HG02885 (cell line): ENCODE results near the gene NCK1.
"Not testable (repeated sequence)": the region's sequence is repeated elsewhere in the genome, so short reads cannot be mapped to it uniquely, and the experiment has no call there.

Experiments
- ATAC-seq: cut with Tn5 transposase; IDR thresholded peaks from one replicate; pipeline ENCODE4 v1.9.1; 2021; ENCODE audit warnings: mild to moderate bottlenecking; ENCODE audit not compliant: unreplicated experiment, poor library complexity

Gene NCK1

DNA sequence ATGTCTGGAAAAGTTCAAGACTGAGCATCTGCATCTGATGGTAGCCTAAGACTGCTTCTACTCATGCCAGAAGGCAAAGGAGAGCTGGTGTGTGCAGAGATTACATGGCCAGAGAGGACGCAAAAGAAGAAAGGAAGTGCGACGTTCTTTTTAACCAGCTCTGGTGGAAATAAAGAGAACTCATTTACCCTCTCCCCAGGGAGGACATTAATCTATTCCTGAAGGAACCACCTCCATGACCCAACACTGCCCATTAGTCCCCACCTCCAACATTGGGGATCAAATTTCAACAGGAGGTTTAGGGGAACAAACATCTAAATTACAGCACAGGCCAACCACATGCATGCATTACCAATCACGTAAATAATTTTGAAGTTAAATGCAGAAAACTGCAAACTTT, 1.5 kb upstream of the NCK1 start:
- ATAC-seq = no peak

DNA sequence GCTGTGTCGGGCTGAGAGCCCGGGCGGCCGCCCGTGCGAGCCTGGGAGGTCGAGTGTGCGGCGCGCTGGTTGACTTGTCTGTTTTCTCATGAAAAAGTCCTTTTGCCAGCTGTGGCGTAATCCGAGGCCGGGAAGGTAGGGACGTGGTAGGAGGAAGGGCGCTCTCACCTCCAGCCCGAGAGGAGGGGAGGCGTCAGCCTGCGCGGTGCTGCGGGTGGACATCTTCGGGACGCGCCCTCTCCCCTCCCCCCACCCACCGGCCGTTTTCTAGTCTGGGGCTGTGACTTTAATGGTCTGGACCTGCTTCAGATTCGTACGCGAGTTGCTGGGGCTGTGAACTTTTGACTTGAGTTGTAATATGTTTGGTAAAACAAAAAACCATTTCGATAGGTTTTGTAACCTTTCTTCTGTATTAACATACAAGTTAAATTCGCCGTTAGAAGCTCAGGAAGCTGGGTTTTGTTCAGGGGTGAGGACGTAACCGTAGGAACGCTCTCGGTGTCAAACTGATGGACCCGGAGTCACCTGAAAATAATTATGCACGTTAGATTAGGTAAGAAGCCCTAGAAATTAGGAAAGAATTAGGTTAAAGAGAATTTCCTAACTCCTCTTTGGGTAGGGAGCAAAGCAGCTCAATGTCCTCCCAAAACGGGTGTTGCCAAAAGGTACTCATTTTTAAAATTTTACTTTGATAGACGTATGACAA, 762 bp downstream of the NCK1 start:
- peak; percentile 22 for ATAC-seq

DNA sequence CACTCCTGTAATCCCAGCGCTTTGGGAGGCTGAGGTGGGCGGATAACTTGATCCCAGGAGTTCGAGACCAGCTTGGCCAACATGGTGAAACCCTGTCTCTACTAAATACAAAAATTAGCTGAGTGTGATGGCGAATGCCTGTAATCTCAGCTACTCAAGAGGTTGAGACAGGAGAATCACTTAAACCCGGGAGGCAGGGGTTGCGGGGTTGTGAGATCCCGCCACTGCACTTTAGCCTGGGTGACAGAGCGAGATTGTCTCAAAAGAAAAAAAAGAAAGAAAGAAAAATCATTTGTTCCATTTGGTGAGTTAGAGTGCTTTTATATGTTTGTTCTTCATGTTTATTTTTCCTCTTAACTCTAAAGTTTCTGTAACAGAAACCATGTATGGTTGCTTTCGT, 7.3 kb downstream of the NCK1 start:
- no peak for ATAC-seq

DNA sequence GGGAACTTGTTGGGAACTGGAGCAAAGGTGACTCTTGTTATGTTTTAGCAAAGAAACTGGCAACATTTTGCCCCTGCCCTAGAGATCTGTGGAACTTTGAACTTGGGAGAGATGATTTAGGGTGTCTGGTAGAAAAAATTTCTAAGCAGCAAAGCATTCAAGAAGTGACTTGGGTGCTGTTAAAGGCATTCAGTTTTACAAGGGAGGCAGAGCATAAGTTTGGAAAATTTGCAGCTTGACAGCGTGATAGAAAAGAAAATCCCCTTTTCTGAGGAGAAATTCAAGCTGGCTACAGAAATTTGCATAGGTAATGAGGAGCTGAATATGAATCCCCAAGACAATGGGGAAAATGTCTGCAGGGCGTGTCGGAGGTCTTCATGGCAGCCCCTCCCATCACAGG, 10.2 kb downstream of the NCK1 start:
- not testable (repeated sequence) for ATAC-seq

DNA sequence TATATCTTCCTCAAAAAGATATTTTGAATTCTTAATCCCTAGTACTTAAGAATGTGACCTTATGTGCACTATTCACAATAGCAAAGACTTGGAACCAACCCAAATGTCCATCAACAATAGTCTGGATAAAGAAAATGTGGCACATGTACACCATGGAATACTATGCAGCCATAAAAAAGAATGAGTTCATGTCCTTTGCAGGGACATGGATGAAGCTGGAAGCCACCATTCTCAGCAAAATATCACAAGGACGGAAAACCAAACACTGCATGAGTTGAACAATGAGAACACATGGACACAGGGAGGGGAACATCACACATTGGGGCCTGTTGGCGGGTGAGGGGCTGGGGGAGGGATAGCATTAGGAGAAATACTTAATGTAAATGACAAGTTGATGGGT, 17.5 kb downstream of the NCK1 start:
- not testable (repeated sequence) for ATAC-seq

DNA sequence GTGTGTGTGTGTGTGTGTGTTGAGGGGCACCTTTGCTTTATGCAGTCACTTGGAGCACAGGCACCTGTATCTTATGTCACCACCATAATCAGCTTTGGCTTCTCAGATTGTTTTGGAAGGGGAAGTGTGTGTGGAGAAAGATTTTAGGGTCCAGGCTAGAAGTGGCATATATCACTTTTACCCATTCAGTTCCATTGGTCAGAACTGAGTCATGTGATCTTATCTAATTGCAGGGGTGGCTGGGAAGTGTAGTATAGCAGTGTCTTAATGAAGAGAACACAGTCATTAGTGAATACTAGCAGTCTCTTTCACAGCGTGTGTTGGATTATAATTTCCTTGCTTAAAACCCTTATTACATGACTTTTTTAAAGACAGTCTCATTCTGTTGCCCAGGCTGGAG, 20.6 kb downstream of the NCK1 start:
- no peak for ATAC-seq

DNA sequence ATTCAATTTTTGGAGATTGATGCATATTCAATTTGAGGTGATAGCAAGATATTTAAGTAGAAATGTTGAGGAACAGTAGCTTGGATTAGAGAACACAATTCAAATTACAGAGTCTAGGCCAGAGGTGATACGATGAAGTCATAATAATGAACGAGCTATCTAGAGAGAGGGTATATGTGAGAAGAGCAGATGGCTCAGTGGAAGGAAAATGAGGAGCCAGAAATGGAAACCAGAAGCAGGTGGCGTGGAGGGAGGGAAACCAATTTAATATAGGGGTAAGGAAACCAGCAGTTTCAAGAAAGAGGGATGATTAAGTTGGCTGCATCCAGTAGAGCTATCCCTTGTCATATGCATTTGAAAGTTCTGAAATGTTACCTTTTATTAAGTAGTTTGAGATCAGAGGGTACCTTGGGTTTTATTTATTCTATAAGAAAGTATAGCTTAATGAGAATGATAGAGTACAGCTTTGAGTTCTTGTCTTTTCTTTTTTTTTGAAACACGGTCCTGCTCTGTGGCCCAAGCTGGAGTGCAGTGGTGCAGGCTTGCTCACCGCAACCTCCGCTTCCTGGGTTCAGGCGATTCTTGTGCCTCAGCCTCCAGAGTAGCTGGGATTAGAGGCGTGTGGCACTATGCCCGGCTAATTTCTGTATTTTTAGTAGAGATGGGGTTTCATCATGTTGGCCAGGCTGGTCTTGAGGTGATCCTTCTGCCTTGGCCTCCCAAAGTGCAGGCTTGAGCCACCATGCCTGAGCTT, 22.1 kb downstream of the NCK1 start:
- no peak for ATAC-seq

DNA sequence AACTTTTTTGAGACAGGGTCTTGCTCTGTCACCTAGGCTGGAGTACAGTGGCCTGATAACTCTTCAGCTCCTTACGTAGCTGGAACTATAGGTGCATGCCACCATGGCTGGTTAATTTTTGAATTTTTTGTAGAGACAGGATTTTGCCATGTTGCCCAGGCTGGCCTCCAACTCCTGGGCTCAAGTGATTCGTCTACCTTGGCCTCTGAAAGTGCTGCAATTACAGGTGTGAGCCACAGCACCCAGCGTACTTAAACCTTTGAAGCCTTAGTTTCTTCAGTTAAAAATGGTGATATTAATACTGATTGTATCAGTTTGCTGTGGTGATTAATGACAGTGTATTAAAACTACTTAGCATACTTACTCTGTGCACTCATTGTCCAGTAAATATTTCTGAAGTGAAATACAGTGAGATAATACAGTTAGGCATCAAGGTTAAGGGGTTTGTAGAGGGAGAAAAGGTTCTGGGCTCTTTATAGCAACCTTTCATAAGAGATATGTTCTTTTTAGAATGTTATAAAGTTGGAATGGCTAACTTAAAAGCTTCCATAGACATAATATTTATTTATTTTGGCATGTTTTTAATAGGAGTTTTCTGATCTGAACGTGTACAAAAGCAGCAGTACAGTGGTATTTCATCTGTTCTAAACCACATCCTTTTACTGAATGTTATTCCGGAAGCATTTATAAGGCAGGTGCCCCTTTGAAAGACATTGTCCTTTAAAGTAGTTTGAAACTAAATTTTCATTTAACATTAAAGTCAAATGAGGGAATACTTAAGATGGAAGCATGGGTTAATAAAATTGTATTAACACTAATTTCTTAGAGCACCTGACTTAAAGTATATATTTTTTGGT, 23.6 kb downstream of the NCK1 start:
- no peak for ATAC-seq

DNA sequence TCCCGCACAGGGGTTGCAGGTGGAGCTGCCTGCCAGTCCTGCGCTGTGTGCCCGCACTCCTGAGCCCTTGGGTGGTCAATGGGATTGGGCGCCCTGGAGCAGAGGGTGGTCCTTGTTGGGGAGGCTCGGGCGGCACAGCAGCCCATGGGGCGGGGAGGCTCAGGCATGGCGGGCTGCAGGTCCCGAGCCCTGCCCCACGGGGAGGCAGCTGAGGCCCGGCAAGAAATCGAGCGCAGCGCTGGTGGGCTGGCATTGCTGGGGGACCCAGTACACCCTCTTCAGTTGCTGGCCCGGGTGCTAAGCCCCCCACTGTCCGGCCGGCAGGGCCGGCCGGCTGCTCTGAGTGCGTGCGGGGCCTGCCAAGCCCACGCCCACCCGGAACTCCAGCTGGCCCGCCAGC, 27.9 kb downstream of the NCK1 start:
- no peak for ATAC-seq

DNA sequence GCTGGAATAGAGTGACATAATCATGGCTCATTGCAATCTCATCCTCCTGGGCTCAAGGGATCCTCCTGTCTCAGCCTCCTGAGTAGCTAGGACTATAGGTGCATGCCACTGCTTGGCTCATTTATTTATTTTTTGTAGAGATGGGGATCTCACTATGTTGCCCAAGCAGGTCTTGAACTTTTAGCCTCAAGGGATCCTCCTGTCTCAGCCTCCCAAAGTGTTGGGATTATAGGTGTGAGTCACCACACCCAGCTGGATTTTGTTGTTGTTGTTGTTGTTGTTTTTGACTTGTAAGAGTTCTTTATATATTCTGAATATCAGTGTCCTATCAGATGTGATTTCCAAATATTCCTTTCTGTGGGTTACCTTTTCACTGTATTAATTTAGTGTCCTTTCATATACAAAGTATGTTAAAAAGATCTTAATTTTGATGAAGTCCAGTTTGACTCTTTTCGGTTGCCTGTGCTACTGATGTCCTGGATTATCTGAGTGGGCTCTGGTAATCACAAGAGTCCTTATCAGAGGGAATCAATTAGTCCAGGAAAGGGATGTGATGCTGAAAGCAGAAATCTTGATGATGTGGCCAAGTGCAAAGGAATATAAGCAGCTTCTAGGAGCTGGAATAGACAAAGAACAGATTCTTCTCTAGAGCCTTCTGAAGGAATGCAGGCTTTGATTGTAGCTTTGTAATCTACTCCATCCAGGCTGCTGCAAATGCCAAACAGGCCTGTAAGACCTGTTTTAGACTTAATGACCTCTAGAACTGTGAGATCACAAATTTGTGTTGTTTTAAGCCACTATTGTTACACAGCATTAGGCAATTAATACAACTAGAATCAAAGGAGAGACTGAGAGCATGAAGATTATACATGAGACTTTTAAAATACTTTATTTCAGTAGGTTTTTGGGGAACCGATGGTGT, 30.2 kb downstream of the NCK1 start:
- ATAC-seq = no peak

DNA sequence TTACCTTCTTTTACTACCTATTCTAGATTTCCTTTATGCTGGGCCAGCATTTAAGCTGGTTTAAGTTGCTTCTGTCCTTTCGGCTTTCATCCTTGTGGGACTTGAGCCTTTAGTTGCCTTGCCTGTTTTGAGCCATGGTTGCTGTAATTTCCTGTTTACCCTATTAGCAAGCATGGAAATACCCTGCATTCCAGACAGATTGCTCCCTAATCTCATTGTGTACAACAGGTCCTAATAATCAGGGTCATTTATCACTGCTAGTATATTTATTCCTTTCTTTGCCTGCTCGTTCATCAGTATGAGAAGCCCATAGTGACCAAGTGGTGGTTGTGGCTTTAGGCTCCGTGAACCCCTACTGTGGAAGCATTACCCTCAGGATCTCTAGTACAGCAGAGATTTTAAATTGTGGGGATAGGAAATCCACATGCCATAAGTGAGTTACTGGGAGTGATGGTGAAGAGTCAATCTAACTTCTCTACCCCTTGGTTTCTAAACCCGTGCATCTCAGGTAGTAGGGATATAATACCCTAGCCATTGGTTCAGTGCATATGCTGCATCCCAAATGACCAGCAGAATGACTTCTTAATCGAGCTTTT, 31.9 kb downstream of the NCK1 start:
- no peak for ATAC-seq

DNA sequence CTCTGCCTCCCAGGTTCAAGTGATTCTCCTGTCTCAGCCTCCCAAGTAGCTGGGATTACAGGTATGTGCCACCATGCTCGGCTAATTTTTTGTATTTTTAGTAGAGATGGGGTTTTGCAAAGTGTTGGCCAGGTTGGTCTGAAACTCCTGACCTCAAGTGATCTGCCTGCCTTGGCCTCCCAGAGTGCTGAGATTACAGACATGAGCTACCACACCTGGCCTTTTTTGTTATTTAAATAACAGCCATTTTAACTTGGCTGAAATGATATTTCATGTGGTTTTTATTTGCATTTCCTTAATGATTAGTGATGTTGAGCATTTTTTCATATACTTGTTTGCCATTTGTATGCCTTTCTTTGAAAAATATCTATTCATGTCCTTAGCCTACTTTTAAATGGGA, 35.2 kb downstream of the NCK1 start:
- not testable (repeated sequence) for ATAC-seq

DNA sequence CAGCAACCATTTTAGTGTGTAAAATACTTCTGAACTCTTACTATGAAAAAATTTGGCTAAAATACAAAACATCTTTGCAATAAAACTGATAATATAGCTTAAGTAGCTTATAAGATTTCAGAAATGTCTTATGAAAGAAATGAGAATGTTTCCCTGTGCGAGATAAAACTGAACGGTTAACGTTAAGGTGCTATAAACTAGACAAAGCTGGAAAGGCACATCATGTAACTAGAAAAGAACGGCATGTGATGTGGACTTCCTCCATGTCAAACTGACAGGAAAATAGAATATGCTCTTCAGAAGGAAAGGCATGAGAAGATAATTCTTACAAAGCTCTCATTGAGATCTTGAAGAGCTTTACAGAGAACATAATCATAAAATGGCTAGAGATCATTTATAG, 36.5 kb downstream of the NCK1 start:
- ATAC-seq = no peak

DNA sequence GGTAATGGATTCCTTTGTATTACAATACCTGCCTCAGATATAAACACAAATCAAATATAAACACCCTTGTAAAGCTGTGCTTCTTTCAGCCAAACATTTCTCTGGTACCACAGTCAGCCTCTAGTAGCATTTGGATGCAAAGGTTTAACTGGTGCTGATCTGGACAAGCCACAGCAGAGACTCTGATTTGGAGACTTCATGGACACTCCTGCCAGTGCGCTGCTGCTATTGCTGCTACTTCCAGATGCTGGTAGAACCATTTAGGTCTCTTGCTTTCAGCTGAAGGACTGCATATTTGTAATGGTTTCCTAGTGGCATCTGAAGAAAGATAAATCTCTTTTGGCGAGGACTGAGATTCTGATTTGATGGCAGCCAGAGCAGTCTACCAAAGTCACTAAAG, 36.9 kb downstream of the NCK1 start:
- no peak for ATAC-seq

DNA sequence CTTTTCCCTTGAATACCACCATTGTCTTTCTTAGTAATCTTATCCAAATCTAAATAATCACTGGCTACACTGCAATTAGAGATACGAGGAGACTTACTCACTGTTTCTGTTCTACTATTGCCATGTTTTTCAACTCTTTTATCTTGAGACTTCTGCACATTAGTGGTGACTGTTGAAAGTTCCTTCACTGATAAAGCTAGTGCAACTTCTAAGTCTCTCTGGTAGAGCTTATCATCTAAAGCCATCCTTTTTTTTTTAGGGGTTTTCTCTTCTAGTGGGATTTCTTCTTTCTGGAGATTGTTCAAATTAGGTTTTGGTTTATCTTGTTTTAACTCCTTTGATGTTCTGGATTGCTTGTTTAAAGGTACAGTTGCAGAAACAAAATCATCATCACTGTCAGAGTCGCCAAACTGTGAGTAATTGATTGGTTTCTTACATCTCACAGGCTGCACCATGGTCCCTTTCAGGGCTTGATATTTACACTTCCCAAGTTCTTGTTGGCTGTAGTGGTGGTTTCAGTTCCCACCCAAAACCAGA, 37.7 kb downstream of the NCK1 start:
- no peak for ATAC-seq

DNA sequence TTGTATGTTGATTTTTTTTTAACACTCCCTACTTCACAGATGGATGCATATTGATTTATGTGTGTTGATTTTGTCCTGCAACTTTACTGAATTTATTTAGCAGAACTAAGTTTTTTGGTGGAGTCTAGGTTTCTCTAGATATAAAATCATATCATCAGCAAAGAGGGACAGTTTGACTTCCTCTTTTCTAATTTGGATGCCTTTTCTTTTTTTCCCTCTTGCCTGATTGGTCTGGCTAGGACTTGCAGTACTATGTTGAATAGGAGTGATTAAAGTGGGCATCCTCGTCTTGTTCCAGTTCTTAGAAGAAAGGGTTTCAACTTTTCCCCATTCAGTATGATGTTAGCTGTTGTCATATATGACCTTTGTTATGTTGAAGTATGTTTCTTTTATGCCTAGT, 38.7 kb downstream of the NCK1 start:
- not testable (repeated sequence) for ATAC-seq

DNA sequence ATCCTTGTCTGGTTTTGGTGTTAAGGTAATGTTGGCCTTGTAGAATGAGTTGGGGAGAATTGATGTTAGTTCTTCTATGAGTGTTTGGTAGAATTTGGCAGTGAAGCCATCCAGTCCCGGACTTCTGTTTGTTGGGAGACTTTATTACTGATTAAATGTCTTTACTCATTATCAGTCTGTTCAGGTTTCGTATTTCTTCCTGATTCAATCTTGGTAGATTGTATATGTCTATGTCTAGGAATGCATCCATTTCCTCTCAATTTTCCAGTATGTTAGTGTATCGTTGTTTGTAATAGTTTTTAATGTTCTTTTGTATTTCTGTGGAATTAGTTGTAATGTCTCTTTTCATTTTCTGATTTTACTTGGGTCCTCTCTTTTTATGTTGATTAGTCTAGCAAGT, 39.4 kb downstream of the NCK1 start:
- ATAC-seq = no peak

DNA sequence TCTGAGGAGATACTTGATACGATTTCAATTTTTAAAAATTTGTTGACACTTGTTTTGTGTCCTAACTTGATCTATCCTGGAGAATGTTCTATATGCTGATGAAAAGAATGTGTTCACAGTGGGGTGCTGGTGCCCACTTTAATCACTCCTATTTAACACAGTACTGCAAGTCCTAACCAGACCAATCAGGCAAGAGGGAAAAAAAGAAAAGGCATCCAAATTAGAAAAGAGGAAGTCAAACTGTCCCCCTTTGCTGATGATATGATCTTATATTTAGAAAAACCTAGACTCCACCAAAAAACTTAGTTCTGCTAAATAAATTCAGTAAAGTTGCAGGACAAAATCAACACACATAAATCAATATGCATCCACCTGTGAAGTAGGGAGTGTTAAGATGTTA, 40.5 kb downstream of the NCK1 start:
- not testable (repeated sequence) for ATAC-seq

DNA sequence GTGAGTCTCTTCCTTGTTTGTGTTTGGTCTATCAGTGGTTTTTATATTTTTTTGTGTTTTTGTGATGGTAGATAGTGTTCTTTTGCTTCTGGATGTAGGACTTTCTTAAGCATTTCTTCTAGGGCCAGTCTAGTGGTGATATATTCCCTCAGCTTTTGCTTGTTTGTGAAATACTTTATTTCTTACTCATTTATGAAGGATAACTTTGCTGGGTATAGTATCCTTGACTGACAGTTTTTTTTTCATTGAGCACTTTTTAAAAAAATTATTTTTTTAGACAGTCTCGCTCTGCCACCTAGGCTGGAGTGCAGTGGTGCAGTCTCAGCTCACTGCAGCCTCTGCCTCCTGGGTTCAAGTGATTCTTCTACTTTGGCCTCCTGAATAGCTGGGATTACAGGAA, 41.9 kb downstream of the NCK1 start:
- ATAC-seq = no peak
